ENCODE data around the gene SLC6A1. TPM values are rescaled to one million over a fixed set of nuclear protein-coding genes. Genes with fewer than 3 reads are reported as not detected.

SLC6A1 gene
- total and polyA plus RNA-seq, 2 of the 8 experiments (the other 6 are each of a cell fraction or from before 2014, with no cell fraction given): 0.30 to 0.63 TPM

GRCh38 chr3:11062704-11063103 lies 70.2 kb downstream of the SLC6A1 start (continued):
- TF ChIP-seq SIN3A (conservative IDR thresholded peaks at IDR 0.05 in 1 of 2, IDR thresholded peaks at IDR 0.05 in 1 of 2; ENCODE audit: low read depth in 1 of 2, low read length in 2 of 2) (no peak), ASH2L (IDR thresholded peaks at IDR 0.05; ENCODE audit: low read length) (no peak), SUZ12 (IDR thresholded peaks at IDR 0.05; ENCODE audit: low read length) (no peak), CTCF (IDR thresholded peaks at IDR 0.05; ENCODE audit: control extremely low read depth in 1 of 3, insufficient read depth in 1 of 3, low read depth in 1 of 3, low read length in 3 of 3) (no peak)

All from H1 (cell line).